Mesothelial cell of epicardium (in vitro differentiated cells): Measurements from ENCODE around the gene FGGY. TPM values are rescaled to one million over a fixed set of nuclear protein-coding genes. Genes with fewer than 3 reads are reported as not detected.
"Not testable (repeated sequence)": the region's sequence is repeated elsewhere in the genome, so short reads cannot be mapped to it uniquely, and the experiment has no call there.

Experiments used
- DNase-seq, 2 experiments: peaks; one replicate each; pipeline ENCODE4 v3.0.0; 2021; ENCODE audit warnings: low spot score in 2 of 2; ENCODE audit not compliant: unreplicated experiment in 2 of 2
- H3K27ac Mint-ChIP-seq: 2 replicates; pipeline ENCODE4 v1.8.0; 2021; ENCODE audit warnings: mixed read lengths
- H3K27me3 Mint-ChIP-seq: 2 replicates; pipeline ENCODE4 v1.8.0; 2021; ENCODE audit warnings: low read depth, mixed read lengths
- H3K36me3 Mint-ChIP-seq: 2 replicates; pipeline ENCODE4 v1.8.0; 2021; ENCODE audit warnings: mixed read lengths
- H3K4me1 Mint-ChIP-seq: 2 replicates; pipeline ENCODE4 v1.8.0; 2021; ENCODE audit warnings: mixed read lengths
- H3K4me3 Mint-ChIP-seq: 2 replicates; pipeline ENCODE4 v1.8.0; 2021; ENCODE audit warnings: mild to moderate bottlenecking, moderate library complexity, mixed read lengths
- H3K9me3 Mint-ChIP-seq: 2 replicates; pipeline ENCODE4 v1.8.0; 2021; ENCODE audit warnings: mixed read lengths
- total RNA-seq: library from RNA; stranded (reverse); gene quantifications from 3 replicates; pipeline ENCODE4 v1.2.1, GENCODE V29; 2021
- TF ChIP-seq, protein P1 (sequence below): fragments of 200-600 bp; sonication (generic); IDR thresholded peaks from one replicate; pipeline ENCODE4 v1.5.0; 2021; ENCODE audit warnings: antibody characterized with exemption; ENCODE audit not compliant: unreplicated experiment

FGGY gene
- total RNA-seq, 1 donor from 2014 or later, result 21.8 TPM

DNA sequence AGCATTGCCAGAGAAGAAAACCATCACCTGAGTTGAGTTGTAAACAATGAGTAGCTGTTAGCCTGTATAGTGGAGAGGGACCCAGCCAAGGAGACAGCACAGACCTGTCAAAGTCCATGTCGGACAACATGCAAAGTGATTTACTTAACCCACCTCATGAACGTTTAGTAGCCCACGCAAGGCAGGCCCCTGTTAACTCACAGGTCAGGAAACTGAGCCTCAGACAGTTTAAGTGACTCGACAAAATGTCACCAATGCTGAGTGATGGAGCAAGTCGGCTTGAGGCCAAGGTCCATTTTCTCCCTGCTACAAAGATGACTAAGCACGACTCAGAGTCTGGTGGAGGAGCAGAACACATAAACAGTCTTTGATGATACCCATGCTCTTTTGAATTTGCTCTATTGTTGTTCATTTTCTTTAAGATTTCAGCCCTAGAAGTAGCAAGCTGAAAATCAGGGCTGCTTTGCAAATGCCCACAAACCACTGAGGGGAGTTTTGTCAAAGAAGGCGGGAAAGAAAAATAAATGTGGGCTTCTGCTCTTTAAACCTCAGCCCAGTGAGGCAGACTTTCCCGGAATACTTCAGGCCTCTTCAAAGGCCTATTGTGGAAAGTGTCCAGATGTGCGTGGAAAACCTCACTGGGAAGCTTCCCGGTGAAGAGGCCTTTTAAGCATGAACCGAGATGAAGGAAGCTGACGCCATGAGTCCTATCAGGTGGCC, 434.0 kb downstream of the FGGY start:
- H3K9me3 Mint-ChIP-seq, result peaks cover 22% of the 10 kb centered on the region
- H3K36me3 Mint-ChIP-seq, result peaks cover 24% of the 10 kb centered on the region
- H3K27me3 Mint-ChIP-seq, result no peaks in the 10 kb centered on the region
- peaks cover 44% of the 10 kb centered on the region for H3K4me1 Mint-ChIP-seq
- TF ChIP-seq, protein P1, sequence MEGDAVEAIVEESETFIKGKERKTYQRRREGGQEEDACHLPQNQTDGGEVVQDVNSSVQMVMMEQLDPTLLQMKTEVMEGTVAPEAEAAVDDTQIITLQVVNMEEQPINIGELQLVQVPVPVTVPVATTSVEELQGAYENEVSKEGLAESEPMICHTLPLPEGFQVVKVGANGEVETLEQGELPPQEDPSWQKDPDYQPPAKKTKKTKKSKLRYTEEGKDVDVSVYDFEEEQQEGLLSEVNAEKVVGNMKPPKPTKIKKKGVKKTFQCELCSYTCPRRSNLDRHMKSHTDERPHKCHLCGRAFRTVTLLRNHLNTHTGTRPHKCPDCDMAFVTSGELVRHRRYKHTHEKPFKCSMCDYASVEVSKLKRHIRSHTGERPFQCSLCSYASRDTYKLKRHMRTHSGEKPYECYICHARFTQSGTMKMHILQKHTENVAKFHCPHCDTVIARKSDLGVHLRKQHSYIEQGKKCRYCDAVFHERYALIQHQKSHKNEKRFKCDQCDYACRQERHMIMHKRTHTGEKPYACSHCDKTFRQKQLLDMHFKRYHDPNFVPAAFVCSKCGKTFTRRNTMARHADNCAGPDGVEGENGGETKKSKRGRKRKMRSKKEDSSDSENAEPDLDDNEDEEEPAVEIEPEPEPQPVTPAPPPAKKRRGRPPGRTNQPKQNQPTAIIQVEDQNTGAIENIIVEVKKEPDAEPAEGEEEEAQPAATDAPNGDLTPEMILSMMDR, result no peak
- H3K4me3 Mint-ChIP-seq, result no peak overlapping the region
- no peak for DNase-seq
- H3K27ac Mint-ChIP-seq, result peak overlapping the region; percentile 96

GRCh38 chr1:59731591-59731990, 434.7 kb downstream of the FGGY start:
- no peak for DNase-seq
- H3K27me3 Mint-ChIP-seq, result no peaks in the 10 kb centered on the region
- peaks cover 31% of the 10 kb centered on the region for H3K36me3 Mint-ChIP-seq
- no peak overlapping the region for H3K4me3 Mint-ChIP-seq
- H3K27ac Mint-ChIP-seq, result peak overlapping the region; percentile 96
- peaks cover 44% of the 10 kb centered on the region for H3K4me1 Mint-ChIP-seq
- TF ChIP-seq, protein P1, result no peak
- H3K9me3 Mint-ChIP-seq, result peaks cover 28% of the 10 kb centered on the region

GRCh38 chr1:59732214-59732955, 435.5 kb downstream of the FGGY start:
- Mint-ChIP-seq H3K4me3 (no peak overlapping the region), H3K36me3 (peaks cover 32% of the 10 kb centered on the region), H3K27ac (peak overlapping the region; percentile 96), H3K9me3 (peaks cover 29% of the 10 kb centered on the region), H3K4me1 (peaks cover 44% of the 10 kb centered on the region), H3K27me3 (no peaks in the 10 kb centered on the region)
- TF ChIP-seq, protein P1, result no peak
- no peak for DNase-seq

GRCh38 chr1:59733443-59734141, 436.7 kb downstream of the FGGY start:
- Mint-ChIP-seq H3K27ac (peak overlapping the region; percentile 77), H3K4me1 (peaks cover 51% of the 10 kb centered on the region)
- no peak for DNase-seq

DNA sequence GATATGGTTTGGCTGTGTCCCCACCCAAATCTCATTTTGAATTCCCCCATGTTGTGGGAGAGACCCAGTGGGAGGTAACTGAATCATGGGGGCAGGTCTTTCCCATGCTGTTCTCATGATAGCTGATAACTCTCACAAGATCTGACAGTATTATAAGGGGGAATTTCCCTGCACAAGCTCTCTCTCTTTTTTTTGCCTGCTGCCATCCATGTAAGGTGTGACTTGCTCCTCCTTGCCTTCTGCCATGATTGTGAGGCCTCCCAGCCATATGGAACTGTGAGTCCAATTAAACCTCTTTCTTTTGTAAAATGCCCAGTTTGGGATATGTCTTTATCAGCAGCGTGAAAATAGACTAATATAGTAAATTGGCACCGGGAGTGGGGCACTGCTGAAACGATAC, 439.0 kb downstream of the FGGY start:
- peaks cover 48% of the 10 kb centered on the region for H3K4me1 Mint-ChIP-seq
- H3K4me3 Mint-ChIP-seq, DNase-seq, H3K27ac Mint-ChIP-seq, H3K27me3 Mint-ChIP-seq: not testable (repeated sequence)
- peaks cover 26% of the 10 kb centered on the region for H3K36me3 Mint-ChIP-seq
- H3K9me3 Mint-ChIP-seq, result peaks cover 12% of the 10 kb centered on the region

More at GRCh38 chr1:59733443-59734141, 436.7 kb downstream of the FGGY start:
- TF ChIP-seq, protein P1, result no peak
- Mint-ChIP-seq H3K4me3 (no peak overlapping the region), H3K36me3 (peaks cover 35% of the 10 kb centered on the region), H3K9me3 (peaks cover 27% of the 10 kb centered on the region), H3K27me3 (no peaks in the 10 kb centered on the region)
